Measurements from ENCODE around the gene PROZ.
A peak's percentile ranks its signal among the peaks of the same experiment; 100 is the strongest.

PROZ gene

GRCh38 chr13:113141601-113141970, 16.9 kb upstream of the PROZ start:
- DNase-seq (ENCODE audit: low read depth) = no peak

GRCh38 chr13:113142876-113143275, 15.6 kb upstream of the PROZ start:
- DNase-seq (ENCODE audit: low read depth) = no peak

DNA sequence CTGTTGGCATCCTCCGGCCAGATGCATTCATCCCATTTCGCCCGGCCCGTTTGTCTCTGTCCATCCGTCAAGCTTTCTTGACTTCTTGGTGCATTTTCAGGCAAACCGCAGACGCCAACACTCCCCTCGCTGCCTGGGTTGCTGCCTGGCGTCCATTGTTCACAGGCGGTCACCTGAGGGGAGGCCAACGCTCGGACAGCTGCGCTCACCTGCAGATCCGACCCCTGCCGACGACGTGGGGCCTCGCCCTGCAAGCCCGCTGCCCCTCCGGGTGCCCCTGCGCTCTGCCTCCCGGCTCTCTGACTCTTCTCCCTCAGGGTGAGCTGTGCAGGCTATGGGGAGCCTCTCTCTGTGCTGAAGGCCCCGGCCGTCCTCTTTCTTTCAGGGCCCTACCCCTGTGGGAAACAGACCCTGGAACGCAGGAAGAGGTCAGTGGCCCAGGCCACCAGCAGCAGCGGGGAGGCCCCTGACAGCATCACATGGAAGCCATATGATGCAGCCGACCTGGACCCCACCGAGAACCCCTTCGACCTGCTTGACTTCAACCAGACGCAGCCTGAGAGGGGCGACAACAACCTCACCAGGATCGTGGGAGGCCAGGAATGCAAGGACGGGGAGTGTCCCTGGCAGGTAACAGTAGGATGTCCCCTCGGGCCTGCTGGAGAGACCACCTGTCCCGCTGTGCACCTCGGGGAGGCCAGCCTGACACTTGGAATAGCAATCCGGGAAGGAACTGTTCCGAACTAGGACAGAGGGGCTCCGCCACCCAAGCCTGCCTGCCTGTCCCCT, 14.8 kb upstream of the PROZ start:
- no peak for DNase-seq (ENCODE audit: low read depth)

GRCh38 chr13:113144255-113144629, 14.2 kb upstream of the PROZ start:
- DNase-seq (ENCODE audit: low read depth) = no peak

DNA sequence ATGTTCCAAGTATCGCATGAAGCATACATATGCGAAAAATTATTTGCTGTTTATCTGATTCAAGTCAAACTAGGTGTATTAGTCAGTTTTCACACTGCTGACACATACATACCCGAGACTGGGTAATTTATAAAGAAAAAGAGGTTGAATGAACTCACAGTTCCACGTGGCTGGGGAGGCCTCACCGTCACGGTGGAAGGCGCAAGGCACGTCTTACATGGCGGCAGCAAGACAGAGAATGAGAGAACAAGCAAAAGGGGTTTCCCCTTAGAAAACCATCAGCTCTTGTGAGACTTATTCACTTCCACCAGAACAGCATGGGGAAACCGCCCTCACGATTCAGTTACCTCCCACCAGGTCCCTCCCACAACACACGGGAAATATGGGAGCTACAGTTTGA, 13.0 kb upstream of the PROZ start:
- no peak for DNase-seq (ENCODE audit: low read depth)

DNA sequence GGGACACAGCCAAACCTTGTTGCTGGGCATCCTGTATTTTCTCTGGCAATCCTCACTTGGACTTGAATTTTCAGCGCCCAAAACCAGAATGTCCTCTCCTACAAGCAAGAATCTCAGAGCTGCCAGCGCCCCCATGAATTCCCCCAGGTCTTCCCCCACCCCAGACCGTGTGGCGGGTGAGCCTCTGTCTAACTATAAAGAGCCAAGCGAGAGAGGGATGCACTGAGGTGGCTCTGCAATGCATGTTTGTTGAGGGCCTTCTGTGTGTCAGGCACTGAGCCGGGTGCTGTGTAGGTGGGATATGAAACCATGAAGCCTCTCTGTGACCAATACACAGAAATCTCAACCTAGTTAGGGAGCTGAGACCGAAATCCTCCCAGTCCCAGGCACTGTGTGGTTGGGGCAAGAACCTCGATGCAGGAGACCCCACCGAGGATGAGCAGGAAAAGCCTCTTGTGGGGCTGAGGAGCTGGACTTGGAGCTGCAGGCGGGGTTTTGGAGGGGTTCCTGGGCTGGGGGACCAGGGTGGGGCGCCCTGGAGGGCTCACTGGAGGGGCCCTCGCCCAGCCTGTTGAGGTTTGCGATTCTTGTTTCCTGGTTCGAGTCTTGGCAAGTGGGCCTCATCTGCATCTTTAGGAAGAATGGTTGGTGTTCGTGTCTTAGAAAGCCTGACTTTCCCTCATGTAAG, 12.4 kb upstream of the PROZ start:
- DNase-seq (ENCODE audit: low read depth) = no peak

- DNase-seq (ENCODE audit: low read depth) = no peak
Measured at GRCh38 chr13:113146750-113147149, 11.7 kb upstream of the PROZ start.

DNA sequence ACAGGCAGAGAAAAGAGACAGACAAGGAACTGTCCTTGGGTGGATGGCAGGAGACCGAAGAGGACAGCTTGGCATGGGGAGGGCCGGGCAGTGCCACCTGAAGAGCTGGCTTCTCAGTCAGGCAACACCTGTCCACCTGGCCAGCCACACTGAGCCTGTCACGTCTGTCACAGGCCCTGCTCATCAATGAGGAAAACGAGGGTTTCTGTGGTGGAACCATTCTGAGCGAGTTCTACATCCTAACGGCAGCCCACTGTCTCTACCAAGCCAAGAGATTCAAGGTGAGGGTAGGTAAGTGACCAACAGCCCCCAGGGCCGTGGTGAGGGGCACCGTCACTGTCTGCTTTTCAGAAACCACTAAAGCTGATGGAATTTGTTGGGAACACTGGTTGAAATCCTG, 11.2 kb upstream of the PROZ start:
- DNase-seq (ENCODE audit: low read depth) = no peak

- no peak for DNase-seq (ENCODE audit: low read depth)
Measured at GRCh38 chr13:113148407-113148806, 10.0 kb upstream of the PROZ start.

- DNase-seq (ENCODE audit: low read depth) = no peak
Measured at GRCh38 chr13:113148940-113149503, 9.4 kb upstream of the PROZ start.

GRCh38 chr13:113149711-113150549, 8.5 kb upstream of the PROZ start:
- no peak for DNase-seq (ENCODE audit: low read depth)

DNA sequence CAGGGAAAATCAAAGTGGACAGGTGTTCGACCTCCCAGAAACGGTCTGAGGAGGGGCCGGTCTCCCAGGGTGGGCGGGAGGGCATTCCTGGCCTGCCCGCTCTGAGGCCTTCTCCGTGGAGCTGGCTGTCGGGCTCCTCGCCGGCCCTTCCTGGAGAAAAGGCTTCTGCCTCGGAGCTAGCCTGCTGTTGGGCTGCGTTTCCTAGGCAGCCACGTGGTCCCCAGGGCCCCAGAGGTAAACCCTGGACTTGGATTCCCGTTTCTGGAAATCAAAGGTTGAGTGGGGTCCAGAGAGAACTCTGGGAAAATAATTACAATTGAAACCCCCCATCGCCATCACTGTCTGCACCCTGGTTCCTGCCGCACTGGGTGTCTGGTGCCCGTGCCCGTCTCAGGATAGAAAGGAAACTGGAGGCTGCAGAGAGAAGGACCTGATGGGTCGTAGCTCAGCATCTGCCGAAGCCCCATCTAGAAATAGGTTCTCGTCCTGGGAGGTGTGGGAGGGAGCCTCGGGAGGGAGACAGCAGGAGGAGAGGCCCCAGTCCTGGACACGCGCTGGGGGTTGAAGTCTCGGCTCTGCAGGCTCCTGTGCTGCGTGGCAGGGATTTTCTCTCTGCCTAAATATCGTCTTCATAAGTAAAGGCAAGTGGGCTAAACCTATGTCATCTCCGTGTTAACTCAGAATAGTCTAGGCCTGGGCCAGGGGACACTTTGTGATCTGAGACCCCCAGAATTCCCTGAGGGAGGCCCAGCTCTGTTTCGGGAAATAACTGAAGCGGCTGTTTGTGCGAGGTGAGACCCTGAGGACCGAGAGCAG, 7.7 kb upstream of the PROZ start:
- no peak for DNase-seq (ENCODE audit: low read depth)

- peak; percentile 21 for DNase-seq (ENCODE audit: low read depth)
Measured at GRCh38 chr13:113151745-113152690, 6.4 kb upstream of the PROZ start.

DNA sequence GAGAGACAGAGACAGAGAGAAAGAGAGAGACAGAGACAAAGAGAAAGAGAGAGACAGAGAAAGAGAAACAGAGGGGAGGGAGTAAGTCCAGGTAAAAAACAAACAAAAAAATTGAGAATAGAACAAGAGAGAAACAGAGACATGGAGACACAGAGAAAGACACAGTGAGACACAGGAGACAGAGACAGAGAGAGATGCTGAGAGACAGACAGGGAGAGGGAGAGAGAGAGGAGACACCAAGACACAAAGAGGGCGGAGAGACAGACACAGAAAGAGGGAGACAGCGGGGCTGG, 5.8 kb upstream of the PROZ start:
- DNase-seq (ENCODE audit: low read depth) = no peak

- DNase-seq (ENCODE audit: low read depth) = peak; percentile 27
Measured at GRCh38 chr13:113152984-113153809, 5.3 kb upstream of the PROZ start.

DNA sequence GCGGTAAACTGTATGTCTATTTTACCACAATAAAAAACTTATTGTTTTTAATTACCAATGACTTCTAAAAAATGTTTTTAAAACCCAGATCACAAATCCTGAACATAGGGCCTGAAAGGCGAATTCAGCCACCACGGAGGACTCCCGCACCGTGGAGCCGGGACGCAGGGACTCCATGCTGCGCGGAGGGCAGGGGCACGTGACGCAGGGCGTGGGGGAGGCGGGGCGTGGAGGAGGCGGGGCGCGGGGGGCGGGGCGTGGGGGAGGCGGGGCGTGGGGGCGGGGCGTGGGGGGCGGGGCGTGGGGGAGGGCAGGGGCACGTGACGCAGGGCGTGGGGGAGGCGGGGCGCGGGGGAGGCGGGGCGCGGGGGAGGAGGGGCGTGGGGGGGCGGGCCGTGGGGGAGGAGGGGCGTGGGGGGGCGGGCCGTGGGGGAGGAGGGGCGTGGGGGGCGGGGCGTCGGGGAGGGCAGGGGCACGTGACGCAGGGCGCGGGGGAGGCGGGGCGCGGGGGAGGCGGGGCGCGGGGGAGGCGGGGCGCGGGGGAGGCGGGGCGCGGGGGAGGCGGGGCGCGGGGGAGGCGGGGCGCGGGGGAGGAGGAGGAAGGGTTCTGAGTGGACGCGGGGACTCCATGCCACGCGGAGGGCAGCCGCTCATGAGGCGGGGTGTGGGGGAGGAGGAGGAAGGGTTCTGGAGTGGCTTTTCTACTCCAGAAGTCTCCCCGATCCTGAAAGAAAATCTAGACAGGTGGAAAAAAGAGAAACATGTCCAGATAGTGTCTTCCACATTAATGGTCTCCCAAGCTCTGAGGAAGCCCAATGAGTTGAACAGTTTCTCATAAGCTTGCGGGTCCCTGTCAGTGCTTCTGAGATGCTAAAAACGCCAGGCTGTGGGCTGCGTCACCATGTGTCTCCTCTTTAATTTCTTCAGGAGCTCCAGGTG, 4.4 kb upstream of the PROZ start:
- peak; percentile 62 for DNase-seq (ENCODE audit: low read depth)

DNA sequence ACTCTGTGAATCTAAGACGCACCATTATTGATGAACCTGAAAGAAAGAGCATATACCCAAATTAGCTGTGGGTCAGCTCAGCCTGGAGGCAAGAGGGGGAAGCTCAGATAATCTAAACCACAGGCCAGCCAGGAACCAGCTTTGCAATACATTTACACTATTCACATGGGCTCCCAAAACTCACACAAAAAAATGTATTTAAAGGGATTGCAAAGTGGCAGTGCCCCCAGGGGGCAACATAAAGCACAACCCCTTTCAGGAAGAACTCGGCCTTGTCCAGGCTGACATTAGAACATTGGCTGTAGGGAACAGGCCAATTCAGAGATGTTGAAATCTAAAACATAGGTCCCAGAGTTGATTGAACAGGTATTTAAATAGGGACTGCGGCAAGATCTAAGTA, 3.2 kb upstream of the PROZ start:
- DNase-seq (ENCODE audit: low read depth) = no peak

DNA sequence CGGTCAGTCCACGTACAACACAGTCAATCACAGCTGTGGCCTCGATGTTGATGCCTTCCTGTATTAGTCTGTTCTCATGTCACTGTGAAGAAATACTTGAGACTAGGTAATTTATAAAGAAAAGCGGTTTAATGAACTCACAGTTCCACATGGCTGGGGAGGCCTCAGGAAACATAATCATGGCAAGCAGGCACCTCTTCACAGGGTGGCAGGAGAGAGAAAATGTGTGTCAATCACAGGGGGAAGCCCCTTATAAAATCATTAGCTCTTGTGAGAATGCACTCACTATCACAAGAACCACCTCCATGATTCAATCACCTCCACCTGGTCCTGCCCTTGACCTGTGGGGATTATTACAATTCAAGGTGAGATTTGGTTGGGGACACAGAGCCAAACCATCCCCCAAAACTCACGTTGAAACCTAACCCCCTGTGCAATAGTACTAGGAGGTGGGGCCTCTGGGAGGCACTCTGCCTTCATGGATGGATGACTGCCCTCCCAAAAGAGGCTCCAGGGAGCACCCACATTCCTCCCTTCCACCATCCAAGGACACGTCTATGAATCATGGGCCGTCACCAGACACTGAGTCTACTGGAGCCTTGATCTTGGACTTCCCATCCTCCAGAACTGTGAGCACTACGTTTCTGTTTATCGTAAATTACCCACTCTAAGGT, 2.3 kb upstream of the PROZ start:
- DNase-seq (ENCODE audit: low read depth) = no peak
